Uterus (tissue), 4 donors: Measurements from ENCODE around the gene GMPPA. TPM values are rescaled to one million over a fixed set of nuclear protein-coding genes. Genes with fewer than 3 reads are reported as not detected.

ENCODE experiments used
- DNase-seq, 2 donors: peaks; one replicate each; pipeline ENCODE4 v3.0.0-alpha.2; 2019 to 2020
- H3K27ac ChIP-seq, 2 donors: fragments of 200-600 bp; sonication (generic); 1 replicate in 1 of 2; 2 replicates in 1 of 2; pipeline ENCODE4 v1.5.1; 2016 to 2018
- H3K27me3 ChIP-seq, 2 donors: fragments of 200-600 bp; sonication (generic); one replicate each; pipeline ENCODE4 v1.5.1; 2018 to 2019; ENCODE audit warnings: control low read depth in 1 of 2
- H3K36me3 ChIP-seq, 2 donors: fragments of 200-600 bp; sonication (generic); one replicate each; pipeline ENCODE4 v1.5.1; 2019; ENCODE audit warnings: control low read depth in 1 of 2
- H3K4me1 ChIP-seq, 2 donors: fragments of 200-600 bp; sonication (generic); one replicate each; pipeline ENCODE4 v1.5.1; 2018 to 2019; ENCODE audit warnings: control low read depth in 1 of 2
- H3K4me3 ChIP-seq, 2 donors: fragments of 200-600 bp; sonication (generic); 1 replicate in 1 of 2; 2 replicates in 1 of 2; pipeline ENCODE4 v1.5.1; 2018 to 2019; ENCODE audit warnings: mild to moderate bottlenecking in 1 of 2
- H3K9me3 ChIP-seq, 2 donors: fragments of 200-600 bp; sonication (generic); one replicate each; pipeline ENCODE4 v1.5.1; 2019; ENCODE audit warnings: control low read depth in 1 of 2
- POLR2A ChIP-seq, 2 donors: fragments of 450-650 bp; IDR thresholded peaks; one replicate each; pipeline ENCODE4 v1.6.1; 2016; ENCODE audit warnings: antibody characterized with exemption in 2 of 2, mild to moderate bottlenecking in 1 of 2, moderate library complexity in 1 of 2
- intact Hi-C: fragments of 100-400 bp; cut with DNase I; formaldehyde crosslinking; loops from one replicate; pipeline ENCODE4 v1.15.1; 2023; ENCODE audit warnings: low total_unique reads
- total RNA-seq, 4 donors: library from RNA; depleted of rRNA in 3 of 4; stranded (reverse); fragments of >200 nt in 3 of 4; gene quantifications; one replicate each; pipeline versions ENCODE4 v1.1.0 to v1.2.4, GENCODE V29; 2014 to 2023
- TF ChIP-seq, protein P1 (sequence below), 4 experiments: fragments of 200-600 bp in 2 of 4; fragments of 450-650 bp in 2 of 4; sonication (generic) in 2 of 4; IDR thresholded peaks; one replicate each; pipeline ENCODE4 v1.5.1; 2016 to 2019; ENCODE audit warnings: antibody characterized with exemption in 4 of 4, mild to moderate bottlenecking in 2 of 4, moderate library complexity in 1 of 4
- donor health status: DM: yes; HTN: yes; CAD: no.

The GMPPA gene
- total RNA-seq, result 10 to 100 TPM; 14.1 to 39.5 (median 27.6) TPM

DNA sequence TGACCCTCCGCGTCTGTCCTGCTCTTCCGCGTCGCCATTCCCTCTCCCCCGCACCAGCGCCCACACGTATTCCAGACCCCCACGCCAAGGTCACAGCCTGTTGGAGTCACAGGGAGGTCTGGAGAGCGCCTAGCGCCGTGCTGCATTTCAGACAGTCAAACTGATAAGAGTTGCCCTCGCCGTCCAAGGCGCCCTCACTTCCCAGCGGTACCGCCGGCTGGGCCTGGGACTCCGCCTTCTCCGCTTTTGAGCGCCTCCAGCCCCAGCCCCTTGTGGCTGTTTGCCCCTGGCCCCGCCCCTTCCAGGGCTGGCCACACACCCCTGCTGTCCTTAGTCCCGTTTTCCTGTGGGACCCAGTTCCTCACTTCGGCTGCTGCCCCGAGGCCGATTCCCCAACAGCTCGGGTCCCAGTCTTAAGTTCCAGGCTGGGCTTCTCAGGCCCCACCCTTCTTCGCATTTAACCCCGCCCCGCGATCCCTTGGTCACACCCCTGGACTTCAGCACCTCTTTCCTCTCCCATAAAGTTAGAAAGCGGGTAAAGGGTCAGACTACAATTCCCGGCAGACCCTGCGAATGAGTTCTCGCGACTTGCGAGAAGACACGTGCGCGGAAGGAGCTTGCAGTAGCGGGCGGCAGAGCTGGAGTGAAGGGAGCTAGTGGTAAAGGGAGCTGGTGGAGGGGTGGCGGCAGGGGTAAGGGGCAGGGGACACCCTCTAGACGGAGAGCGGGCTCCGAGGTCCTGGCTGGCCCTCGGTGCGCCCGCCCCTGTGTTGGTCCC is at the start of gene GMPPA:
GMPPA (plus strand) TSS at position 612 of the 778 bp plus-strand sequence. CDS start 1,085 bp downstream, outside the sequence.
- TF ChIP-seq POLR2A (IDR thresholded peaks at IDR 0.05), result peak; percentile 74 to 83
- TF ChIP-seq, protein P1, sequence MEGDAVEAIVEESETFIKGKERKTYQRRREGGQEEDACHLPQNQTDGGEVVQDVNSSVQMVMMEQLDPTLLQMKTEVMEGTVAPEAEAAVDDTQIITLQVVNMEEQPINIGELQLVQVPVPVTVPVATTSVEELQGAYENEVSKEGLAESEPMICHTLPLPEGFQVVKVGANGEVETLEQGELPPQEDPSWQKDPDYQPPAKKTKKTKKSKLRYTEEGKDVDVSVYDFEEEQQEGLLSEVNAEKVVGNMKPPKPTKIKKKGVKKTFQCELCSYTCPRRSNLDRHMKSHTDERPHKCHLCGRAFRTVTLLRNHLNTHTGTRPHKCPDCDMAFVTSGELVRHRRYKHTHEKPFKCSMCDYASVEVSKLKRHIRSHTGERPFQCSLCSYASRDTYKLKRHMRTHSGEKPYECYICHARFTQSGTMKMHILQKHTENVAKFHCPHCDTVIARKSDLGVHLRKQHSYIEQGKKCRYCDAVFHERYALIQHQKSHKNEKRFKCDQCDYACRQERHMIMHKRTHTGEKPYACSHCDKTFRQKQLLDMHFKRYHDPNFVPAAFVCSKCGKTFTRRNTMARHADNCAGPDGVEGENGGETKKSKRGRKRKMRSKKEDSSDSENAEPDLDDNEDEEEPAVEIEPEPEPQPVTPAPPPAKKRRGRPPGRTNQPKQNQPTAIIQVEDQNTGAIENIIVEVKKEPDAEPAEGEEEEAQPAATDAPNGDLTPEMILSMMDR (IDR thresholded peaks at IDR 0.05), result peak in 2 of 4 experiments; percentile 13 to 24
- Histone ChIP-seq H3K27ac (peak within 1 kb of the TSS; percentile 94 to 95), H3K4me1 (peaks cover 0 to 4% of the 10 kb centered on the region in 2 donors), H3K9me3 (no peaks in the 10 kb centered on the region), H3K27me3 (no peaks in the 10 kb centered on the region), H3K4me3 (peak within 1 kb of the TSS; percentile 52 to 57), H3K36me3 (no peaks in the 10 kb centered on the region)
- DNase-seq, result peak; percentile 99
- intact Hi-C loops, result no loop called here

GRCh38 chr2:219449609-219450008 is 49.1 kb upstream of the GMPPA start:
- no peaks in the 10 kb centered on the region for H3K36me3 ChIP-seq
- intact Hi-C loops, result no loop called here
- peaks cover 18% of the 10 kb centered on the region in 2 donors for H3K4me1 ChIP-seq
- peak overlapping the region; percentile 97 to 98 for H3K27ac ChIP-seq
- H3K4me3 ChIP-seq, result peak overlapping the region in 1 of 2 donors; percentile 14
- no peak for DNase-seq
- H3K9me3 ChIP-seq, result no peaks in the 10 kb centered on the region
- TF ChIP-seq POLR2A (IDR thresholded peaks at IDR 0.05), result no peak
- TF ChIP-seq, protein P1 (IDR thresholded peaks at IDR 0.05), result no peak
- H3K27me3 ChIP-seq, result no peaks in the 10 kb centered on the region

DNA sequence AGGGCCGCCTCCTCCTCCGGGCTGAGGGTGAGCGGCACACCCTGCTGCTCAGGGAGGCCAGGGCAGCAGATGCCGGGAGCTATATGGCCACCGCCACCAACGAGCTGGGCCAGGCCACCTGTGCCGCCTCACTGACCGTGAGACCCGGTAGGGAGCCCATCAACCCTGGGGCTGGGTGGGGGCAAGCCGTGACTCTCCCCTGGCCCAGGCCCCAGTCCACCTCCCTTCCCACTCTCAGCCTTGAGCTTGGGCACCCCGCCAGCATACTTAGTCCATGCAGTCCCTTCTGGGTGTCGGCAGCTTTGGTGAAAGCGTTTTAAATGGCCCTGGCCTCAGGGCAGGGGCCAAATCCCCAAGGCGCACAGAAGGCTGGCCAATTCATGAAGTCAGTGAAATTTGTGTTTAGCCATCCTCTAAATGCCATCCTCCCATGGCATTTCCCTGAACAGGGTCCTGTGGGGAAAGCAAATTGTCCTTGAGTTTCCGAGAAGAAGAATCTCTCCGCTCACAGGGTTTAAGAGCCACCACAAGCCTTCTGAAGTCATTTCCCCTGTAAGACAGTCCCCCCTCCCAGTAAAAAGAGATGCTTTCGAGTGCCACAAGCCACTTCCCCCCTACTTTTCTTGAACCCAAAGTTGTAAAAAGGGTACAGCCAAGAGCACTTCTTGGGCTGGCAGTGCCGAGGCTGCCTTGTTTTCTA is 46.9 kb upstream of the GMPPA start:
- Histone ChIP-seq H3K4me1 (peaks cover 11 to 18% of the 10 kb centered on the region in 2 donors), H3K27me3 (no peaks in the 10 kb centered on the region), H3K9me3 (no peaks in the 10 kb centered on the region), H3K36me3 (no peaks in the 10 kb centered on the region), H3K4me3 (no peak overlapping the region), H3K27ac (peak overlapping the region; percentile 97 to 98)
- intact Hi-C loops, result no loop called here
- DNase-seq, result peak; percentile 77 to 88
- no peak for TF ChIP-seq POLR2A (IDR thresholded peaks at IDR 0.05)

GRCh38 chr2:219452361-219453317 is 46.1 kb upstream of the GMPPA start:
- Histone ChIP-seq H3K4me1 (peaks cover 15 to 19% of the 10 kb centered on the region in 2 donors), H3K36me3 (no peaks in the 10 kb centered on the region), H3K4me3 (no peak overlapping the region), H3K27ac (peak overlapping the region; percentile 97 to 98), H3K27me3 (no peaks in the 10 kb centered on the region), H3K9me3 (no peaks in the 10 kb centered on the region)
- intact Hi-C loops, result no loop called here
- peak; percentile 92 to 96 for DNase-seq
- peak in 1 of 2 donors; percentile 33 for TF ChIP-seq POLR2A (IDR thresholded peaks at IDR 0.05)
- TF ChIP-seq, protein P1 (IDR thresholded peaks at IDR 0.05), result no peak
